Cardiac fibroblast (primary cell): ENCODE data around the gene EVI5L.

Source experiments
- DNase-seq, 2 donors: peaks; one replicate each; pipeline versions ENCODE4 v3.0.0 to v3.0.0-alpha.2; 2010; ENCODE audit warnings: low read depth in 2 of 2
- H3K4me3 ChIP-seq, 2 donors: replicated peaks in 1 of 2; 1 replicate in 1 of 2; 2 replicates in 1 of 2; pipeline ENCODE4 v1.5.1; 2011; ENCODE audit warnings: low read depth in 2 of 2, low read length in 2 of 2, mild to moderate bottlenecking in 2 of 2, moderate library complexity in 1 of 2
- CTCF ChIP-seq: IDR thresholded peaks from one replicate; pipeline ENCODE4 v1.5.1; 2011; ENCODE audit warnings: low read depth, mild to moderate bottlenecking, low read length, inconsistent platforms

EVI5L gene

GRCh38 chr19:7832009-7832408 lies 2.0 kb downstream of the EVI5L start:
- DNase-seq: no peak
- TF ChIP-seq CTCF: no peak
- H3K4me3 ChIP-seq: no peak overlapping the region

- H3K4me3 ChIP-seq: no peak overlapping the region
- DNase-seq: peak; percentile 39 to 51
- TF ChIP-seq CTCF: no peak
These were observed 2.8 kb downstream of the EVI5L start for GRCh38 chr19:7832781-7833180.

GRCh38 chr19:7833225-7834099 lies 3.4 kb downstream of the EVI5L start:
- H3K4me3 ChIP-seq: no peak overlapping the region
- TF ChIP-seq CTCF: no peak
- DNase-seq: peak; percentile 85 to 88

- H3K4me3 ChIP-seq: no peak overlapping the region
- DNase-seq: no peak
- TF ChIP-seq CTCF: no peak
These were observed 9.5 kb downstream of the EVI5L start for GRCh38 chr19:7839476-7839875.

GRCh38 chr19:7840629-7841028 lies 10.6 kb downstream of the EVI5L start:
- TF ChIP-seq CTCF: no peak
- DNase-seq: no peak
- H3K4me3 ChIP-seq: no peak overlapping the region

- no peak for TF ChIP-seq CTCF
- DNase-seq: no peak
- H3K4me3 ChIP-seq: no peak overlapping the region
These were observed 12.0 kb downstream of the EVI5L start for GRCh38 chr19:7841751-7842660.
